ES-I3 (cell line): ENCODE measurements around the gene VASP.

Experiments
- H3K36me3 ChIP-seq: 2 replicates; pipeline ENCODE4 v1.6.1; 2013; ENCODE audit warnings: mild to moderate bottlenecking, low read length, control low read depth, moderate library complexity; ENCODE audit not compliant: insufficient read depth
- H3K4me1 ChIP-seq: 2 replicates; pipeline ENCODE4 v1.6.1; 2013; ENCODE audit warnings: mild to moderate bottlenecking, control low read depth, low read length; ENCODE audit not compliant: insufficient read depth
- H3K9ac ChIP-seq: 2 replicates; pipeline ENCODE4 v1.6.1; 2013; ENCODE audit warnings: low read depth, mild to moderate bottlenecking, low read length, moderate library complexity
- H3K9me3 ChIP-seq: 2 replicates; pipeline ENCODE4 v1.6.1; 2013; ENCODE audit warnings: mild to moderate bottlenecking, low read length, moderate library complexity; ENCODE audit not compliant: control insufficient read depth, insufficient read depth

VASP gene

GRCh38 chr19:45470762-45471081 lies 36.6 kb upstream of the VASP start:
- Histone ChIP-seq H3K9me3 (no peaks in the 10 kb centered on the region), H3K4me1 (peaks cover 7% of the 10 kb centered on the region; the same call in 1 of the 2 replicates), H3K9ac (no peak overlapping the region), H3K36me3 (no peaks in the 10 kb centered on the region)

GRCh38 chr19:45471111-45471930 lies 36.0 kb upstream of the VASP start:
- Histone ChIP-seq H3K36me3 (no peaks in the 10 kb centered on the region), H3K9ac (no peak overlapping the region), H3K9me3 (no peaks in the 10 kb centered on the region), H3K4me1 (peaks cover 7% of the 10 kb centered on the region; the same call in 1 of the 2 replicates)

GRCh38 chr19:45471931-45472562 lies 35.2 kb upstream of the VASP start:
- Histone ChIP-seq H3K36me3 (no peaks in the 10 kb centered on the region), H3K9me3 (no peaks in the 10 kb centered on the region), H3K9ac (peak overlapping the region; percentile 62; the same call in 1 of the 2 replicates), H3K4me1 (peaks cover 7% of the 10 kb centered on the region; the same call in 1 of the 2 replicates)

- Histone ChIP-seq H3K4me1 (peaks cover 7% of the 10 kb centered on the region; the same call in 1 of the 2 replicates), H3K9me3 (no peaks in the 10 kb centered on the region), H3K9ac (peak overlapping the region; percentile 62), H3K36me3 (no peaks in the 10 kb centered on the region)
Observed at GRCh38 chr19:45472563-45473366, 34.5 kb upstream of the VASP start.

- H3K9me3 ChIP-seq: no peaks in the 10 kb centered on the region
- H3K9ac ChIP-seq: peak overlapping the region; percentile 62; the same call in 1 of the 2 replicates
- peaks cover 7% of the 10 kb centered on the region; the same call in 1 of the 2 replicates for H3K4me1 ChIP-seq
- no peaks in the 10 kb centered on the region for H3K36me3 ChIP-seq
Observed at GRCh38 chr19:45473367-45473681, 34.0 kb upstream of the VASP start.

GRCh38 chr19:45473682-45474605 lies 33.3 kb upstream of the VASP start:
- Histone ChIP-seq H3K36me3 (no peaks in the 10 kb centered on the region), H3K9ac (peak overlapping the region; percentile 3; the same call in 1 of the 2 replicates), H3K9me3 (no peaks in the 10 kb centered on the region), H3K4me1 (peaks cover 7% of the 10 kb centered on the region; the same call in 1 of the 2 replicates)

- no peaks in the 10 kb centered on the region for H3K36me3 ChIP-seq
- H3K9ac ChIP-seq: no peak overlapping the region
- H3K9me3 ChIP-seq: no peaks in the 10 kb centered on the region
- peaks cover 7% of the 10 kb centered on the region; the same call in 1 of the 2 replicates for H3K4me1 ChIP-seq
Observed at GRCh38 chr19:45474606-45475521, 32.4 kb upstream of the VASP start.

GRCh38 chr19:45475537-45476291 lies 31.6 kb upstream of the VASP start:
- Histone ChIP-seq H3K4me1 (peaks cover 4% of the 10 kb centered on the region; the same call in 1 of the 2 replicates), H3K9me3 (no peaks in the 10 kb centered on the region), H3K9ac (no peak overlapping the region), H3K36me3 (no peaks in the 10 kb centered on the region)

GRCh38 chr19:45476304-45476703 lies 31.0 kb upstream of the VASP start:
- Histone ChIP-seq H3K36me3 (no peaks in the 10 kb centered on the region), H3K9me3 (no peaks in the 10 kb centered on the region), H3K9ac (no peak overlapping the region), H3K4me1 (peaks cover 4% of the 10 kb centered on the region; the same call in 1 of the 2 replicates)

GRCh38 chr19:45477186-45477585 lies 30.1 kb upstream of the VASP start:
- no peak overlapping the region for H3K9ac ChIP-seq
- H3K36me3 ChIP-seq: no peaks in the 10 kb centered on the region
- no peaks in the 10 kb centered on the region for H3K9me3 ChIP-seq
- H3K4me1 ChIP-seq: peaks cover under 1% of the 10 kb centered on the region; the same call in 1 of the 2 replicates

GRCh38 chr19:45477713-45478453 lies 29.4 kb upstream of the VASP start:
- Histone ChIP-seq H3K9ac (peak overlapping the region; percentile 81; the same call in 1 of the 2 replicates), H3K9me3 (no peaks in the 10 kb centered on the region), H3K4me1 (no peaks in the 10 kb centered on the region), H3K36me3 (no peaks in the 10 kb centered on the region)
